HG03060 (cell line): Measurements from ENCODE around the gene PRKAB1.

Source experiments
- ATAC-seq: cut with Tn5 transposase; IDR thresholded peaks from one replicate; pipeline ENCODE4 v1.9.1; 2021; ENCODE audit warnings: low read depth, moderate number of reproducible peaks; ENCODE audit not compliant: unreplicated experiment

The PRKAB1 gene

DNA sequence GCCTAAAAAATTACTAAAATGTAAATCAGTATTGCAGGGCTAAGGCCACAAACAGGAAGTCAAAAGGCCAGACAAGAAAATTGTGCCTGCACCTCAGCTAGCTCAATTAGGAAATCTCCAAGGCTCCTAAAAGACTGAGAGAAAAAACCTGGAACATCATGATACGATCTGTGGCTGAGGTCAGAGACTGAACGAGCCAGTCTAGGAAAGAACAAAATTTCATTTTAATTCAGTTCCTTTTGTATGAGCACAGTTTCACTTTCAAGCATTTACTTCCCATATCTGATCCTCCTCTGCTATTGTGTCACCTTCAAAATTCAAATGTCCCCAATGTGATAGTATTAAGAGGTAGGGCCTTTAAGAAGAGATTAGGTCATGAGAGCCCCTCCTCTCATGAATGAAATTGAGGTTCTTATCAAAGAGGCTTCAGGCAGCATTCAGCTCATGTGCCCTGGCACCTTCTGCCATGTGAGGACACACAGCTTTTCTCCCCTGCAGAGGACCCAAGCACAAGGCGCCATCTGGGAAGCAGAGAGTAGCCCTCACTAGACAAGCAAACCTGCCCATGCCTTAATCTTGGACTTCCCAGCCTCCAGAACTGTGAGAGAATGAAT lies 14.8 kb downstream of the PRKAB1 start:
- no peak for ATAC-seq

DNA sequence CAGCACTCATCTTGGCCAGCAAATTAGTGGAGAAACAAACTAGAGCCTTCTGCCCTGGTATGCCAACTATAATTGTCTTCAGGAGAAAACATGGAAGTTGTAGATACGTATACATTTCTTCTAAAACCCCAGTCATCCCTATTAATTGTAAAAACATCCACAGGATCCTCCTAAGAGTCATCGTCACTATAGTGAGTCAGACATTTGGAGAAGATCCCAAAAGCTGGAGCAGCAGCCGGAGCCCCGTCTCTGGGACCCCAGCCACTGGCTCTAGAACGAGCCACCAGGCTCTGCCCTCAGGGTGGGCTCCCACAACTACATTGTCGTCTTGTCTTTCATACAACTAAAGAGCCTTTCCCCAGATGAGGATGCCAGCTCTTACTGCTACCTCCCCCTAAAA lies 15.5 kb downstream of the PRKAB1 start:
- no peak for ATAC-seq

DNA sequence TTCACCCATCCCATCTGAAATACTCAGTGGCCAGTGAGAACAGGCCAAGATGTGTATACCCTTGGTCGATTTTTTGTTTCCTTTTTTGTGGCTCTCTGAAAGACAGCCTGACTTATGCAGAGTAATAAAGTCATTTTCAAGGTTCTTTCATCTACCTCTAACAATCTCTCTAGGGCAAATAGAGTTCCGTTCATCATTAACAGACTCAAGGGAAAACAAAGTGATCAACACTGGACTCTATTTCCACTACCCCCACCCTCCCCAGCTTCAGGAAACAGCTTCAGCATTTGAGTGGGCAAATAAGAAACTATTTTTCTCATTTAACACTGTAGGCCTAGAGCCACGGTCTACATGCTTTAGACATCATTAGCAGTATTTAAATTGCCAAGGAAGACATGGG lies 15.9 kb downstream of the PRKAB1 start:
- ATAC-seq, result no peak

DNA sequence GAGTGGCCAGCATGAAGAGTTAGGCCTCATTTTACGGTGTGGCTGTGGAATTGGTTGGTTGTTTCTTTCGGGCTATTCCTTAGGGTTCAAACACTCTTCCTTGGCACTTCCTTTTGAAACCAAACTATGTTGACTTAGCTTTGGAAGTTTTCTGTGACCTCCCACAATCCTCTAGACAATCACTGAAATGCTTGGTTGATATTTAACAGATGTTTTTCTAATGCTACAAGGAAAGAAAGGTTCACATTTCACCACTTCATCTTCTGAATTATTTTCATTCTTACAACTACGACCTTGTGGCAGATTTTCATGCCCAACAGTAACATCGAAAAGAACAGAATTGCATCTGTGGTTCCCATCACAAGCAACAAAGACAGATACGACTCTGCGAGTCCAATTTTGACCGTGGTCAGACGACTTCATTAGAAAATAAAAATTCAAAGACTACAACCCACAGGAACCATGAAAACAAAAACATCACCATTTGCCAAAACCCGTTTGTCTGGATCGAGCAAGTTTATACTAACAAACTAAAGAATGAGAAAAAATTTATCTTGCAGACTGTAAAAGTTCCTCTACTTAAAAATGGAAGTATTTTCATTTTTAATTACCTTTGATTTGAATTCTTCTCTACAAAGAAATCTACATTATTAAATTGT lies 16.9 kb downstream of the PRKAB1 start:
- no peak for ATAC-seq

DNA sequence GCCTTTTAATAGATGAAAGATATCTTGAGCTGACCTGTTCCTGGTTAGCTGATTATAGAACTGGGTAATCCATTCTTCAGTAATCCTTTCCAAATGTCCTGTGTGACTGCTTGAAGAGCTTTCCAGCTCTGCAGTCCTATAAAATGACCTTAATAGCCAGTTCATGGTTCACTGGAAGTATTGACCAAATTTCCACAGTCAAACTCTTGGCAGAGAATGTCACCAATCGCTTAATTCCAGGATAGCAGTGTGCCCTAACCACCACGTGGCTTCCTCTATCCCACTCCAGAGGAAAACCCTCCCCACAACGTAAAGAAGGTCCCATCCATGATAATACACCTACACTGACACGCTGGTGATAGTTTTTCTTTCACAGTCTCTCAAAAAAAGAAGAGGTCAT lies 17.4 kb downstream of the PRKAB1 start:
- ATAC-seq, result no peak

DNA sequence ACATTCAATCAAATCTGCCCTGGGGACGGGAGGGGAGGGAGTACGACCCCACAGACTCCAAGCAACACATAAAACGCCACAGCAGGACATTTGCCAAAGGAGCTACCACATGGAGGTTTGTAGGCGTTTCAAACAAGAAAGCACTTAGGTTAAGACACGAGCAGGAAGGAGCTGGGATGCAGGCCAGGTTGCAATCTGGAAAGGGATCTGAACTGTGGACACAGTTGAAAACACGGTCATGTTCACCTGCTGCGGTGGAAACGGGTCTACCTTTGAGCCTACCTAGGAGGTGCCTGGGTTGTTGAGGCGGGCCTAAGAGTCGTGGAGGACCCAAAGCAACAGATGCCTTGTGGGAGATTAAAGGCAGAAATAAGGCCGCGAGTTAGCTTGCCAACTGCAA lies 18.4 kb downstream of the PRKAB1 start:
- no peak for ATAC-seq

DNA sequence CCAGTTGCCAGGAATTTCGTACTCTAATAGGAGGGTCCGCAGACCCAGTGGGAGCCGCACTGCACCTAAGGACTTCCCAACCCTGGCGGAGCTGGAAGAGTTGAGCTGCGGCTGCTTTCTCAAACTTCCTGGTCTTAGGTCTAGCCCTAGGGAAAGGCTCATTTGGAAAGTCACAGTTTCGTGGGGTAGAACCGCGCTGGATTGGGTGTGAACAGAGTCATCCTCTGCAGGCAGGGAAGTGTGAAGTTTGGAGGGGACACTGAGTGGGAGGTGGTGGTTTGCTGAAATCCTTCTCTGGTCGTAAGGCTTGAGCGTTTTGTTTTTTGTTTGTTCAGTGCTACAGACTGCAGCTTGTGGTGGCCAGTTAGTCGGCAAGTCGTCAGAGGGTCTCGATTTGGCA lies 18.8 kb downstream of the PRKAB1 start:
- ATAC-seq, result no peak

DNA sequence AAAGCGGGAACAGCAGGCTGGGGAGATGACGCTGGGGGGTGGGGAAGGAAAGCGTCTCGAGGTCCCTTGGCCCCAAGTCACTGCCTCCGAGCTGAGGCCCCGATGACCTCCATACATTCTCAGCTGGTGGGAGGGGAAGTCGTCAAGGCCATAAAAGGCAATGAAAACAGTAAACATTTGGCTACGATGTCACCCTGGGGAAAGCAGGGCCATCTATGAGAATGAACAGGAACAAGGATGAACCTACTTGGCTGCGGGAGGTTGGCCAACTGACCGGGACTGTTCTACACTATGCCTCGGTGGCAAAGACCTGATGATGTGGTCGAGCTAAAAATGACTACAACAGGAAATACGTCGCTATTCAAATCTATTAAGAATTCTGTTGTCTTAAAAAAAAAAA lies 19.5 kb downstream of the PRKAB1 start:
- no peak for ATAC-seq

DNA sequence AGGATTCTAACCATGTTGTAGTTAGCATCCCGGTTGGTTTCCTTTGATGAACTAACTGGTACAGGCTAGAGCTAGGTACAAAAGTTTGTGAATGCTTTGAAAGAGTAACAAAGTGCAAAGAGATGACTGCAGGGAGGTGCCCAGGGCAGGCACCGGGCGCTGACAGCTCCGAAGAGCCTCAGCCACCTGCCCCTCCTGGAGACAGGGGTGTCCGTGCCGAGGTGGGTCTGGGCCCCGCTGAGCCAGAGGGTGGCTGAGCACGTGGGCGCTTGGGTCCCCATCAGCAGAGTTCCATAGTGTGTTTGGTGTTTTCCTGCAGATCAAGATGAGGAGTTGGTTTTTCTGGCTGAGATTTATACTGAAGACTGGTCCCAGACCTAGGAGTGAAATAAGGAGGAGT lies 19.9 kb downstream of the PRKAB1 start:
- no peak for ATAC-seq

DNA sequence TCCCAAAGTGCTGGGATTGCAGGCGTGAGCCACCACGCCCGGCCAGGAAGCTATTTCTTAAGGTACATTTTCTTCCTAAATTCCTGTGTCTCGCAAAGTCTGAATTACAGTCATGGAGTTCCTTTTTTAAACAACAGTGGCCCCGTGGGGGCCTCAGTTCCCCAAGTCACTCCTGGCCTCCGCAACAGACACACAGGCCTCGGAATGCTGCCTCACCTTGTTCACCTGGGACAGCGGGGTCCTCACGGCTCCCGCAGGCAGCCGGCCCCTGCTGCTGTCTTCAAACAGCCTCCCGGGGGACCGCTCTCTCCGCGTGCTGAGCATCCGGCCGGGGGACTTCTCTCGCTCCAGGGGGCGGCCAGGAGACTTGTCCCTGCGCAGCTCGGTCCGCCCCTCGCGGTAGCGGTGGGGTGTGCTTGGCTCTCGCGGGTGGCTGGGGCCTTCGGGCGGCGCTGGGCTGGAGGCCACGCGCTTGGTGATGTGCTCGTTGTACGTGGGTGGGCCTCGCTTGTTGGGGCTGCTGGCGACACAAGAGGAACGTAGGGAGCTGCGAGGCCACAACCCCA lies 22.1 kb downstream of the PRKAB1 start:
- ATAC-seq, result no peak

DNA sequence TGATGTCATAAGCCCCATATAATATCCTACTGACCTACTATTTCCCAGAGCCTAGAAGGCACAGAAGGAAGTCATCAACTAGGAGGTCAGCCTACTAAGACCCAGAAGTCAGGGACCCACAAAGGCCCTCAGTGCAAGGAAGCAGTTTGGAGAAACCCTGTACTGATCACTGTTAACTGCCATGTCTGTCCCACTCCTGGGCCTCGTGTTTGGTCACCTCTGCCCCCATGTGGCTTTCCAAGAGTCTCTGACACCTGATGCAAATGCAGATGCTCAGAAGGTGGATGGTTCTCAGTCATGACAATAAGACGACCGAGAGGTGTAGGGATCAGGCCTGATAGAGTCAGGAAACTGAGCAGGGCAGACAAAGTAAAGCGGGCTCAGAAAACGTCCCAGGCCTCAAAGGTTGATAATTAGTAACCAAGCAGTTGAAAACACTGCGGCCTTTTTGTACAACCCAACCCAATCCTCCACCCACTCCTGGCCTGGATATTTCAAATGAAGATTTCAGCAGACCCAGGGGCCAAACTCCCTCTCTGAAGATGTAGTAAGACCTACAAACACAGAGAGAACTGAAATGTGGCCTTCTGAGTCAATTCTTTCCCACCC lies 23.4 kb downstream of the PRKAB1 start:
- ATAC-seq, result no peak

DNA sequence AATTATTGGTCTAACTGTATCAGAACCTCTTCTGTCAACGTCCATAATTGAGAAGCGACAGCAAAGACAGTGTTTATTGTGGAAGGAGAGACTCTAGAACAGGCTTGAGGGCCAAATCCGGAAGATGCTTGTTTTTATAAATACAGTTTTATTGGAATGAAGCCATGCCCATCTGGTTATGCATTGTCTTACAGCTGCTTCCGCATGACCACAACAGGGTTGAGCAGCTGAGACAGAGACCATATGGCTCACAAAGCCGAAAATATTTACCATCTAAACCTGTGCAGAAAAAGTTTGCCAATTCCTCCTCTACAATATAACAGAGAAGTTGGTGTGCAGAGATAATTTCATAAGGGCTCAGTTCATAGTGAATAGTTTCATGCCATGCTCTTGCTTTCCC lies 24.5 kb downstream of the PRKAB1 start:
- no peak for ATAC-seq

DNA sequence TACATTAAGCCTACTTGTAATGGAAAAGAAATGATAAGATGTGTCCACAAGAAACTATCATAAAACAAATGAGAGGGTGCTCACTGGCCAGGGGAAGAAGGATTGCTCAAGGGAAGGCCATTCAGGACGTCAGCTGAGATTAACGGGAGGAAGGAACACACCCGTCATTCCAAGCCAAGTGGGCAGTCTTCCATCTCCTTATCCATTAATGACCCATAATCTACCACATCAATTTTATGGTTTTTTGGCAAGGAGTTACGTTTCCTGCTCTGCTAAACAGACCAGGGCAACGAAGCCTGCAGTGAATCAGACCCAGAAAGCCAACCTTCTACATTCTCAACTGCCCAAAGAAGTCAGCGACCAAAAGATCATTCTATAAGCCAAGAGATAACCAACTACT lies 25.1 kb downstream of the PRKAB1 start:
- ATAC-seq, result no peak

DNA sequence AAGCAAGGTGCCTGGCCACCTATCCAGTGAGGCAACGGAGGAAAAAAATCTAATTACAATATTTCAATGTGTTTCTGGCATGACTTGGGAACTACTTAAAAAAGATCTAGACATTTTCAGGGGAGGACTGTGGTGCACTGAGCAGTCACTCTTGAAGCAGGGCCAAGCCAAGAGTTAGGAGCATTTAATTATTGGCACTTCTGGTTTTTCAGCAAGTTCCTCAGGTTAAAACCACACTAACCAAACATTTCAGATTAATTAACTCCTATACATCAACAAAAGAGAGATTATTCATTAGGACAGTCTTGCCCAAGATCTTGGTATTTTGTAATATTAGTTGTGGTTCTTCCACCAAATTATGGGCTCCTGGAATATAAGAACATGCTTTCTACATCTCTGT lies 25.6 kb downstream of the PRKAB1 start:
- ATAC-seq, result no peak

DNA sequence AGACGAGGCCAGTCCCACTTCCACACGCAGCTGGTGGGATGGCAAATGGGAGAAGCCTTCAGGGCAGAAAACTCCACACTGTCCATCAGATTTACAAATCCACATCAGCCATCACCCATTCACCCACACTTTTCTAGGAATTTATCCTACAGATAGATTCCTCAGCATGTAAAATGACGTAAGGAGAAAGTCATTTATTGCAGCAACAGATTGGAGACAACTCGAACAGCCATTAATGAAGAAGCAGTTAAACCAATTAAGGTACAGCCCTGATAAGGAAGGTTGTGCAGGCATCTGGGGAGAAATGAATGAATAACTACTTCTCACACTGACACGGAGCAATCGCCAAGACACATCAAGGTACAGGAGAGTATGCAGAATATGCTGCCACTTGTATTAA lies 26.2 kb downstream of the PRKAB1 start:
- no peak for ATAC-seq

DNA sequence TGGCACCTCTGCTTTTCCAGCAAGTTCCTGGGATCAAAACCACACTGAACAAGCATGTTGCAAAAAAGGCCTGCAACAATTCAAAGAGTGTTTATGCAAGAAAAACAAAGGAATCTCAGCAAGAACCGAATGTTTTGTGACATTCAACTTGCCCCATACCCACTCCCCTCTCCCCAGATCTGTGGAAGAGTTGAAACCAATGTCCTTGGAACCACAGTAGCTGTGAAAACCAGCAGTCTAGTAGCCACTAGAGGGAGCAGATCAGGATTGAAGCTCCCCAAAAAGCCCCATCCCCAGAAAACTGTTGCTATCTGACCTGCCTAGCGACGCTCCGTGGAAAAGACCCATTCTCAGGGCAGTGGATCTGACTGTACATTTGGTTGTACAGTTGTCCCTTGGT lies 27.1 kb downstream of the PRKAB1 start:
- ATAC-seq, result no peak

DNA sequence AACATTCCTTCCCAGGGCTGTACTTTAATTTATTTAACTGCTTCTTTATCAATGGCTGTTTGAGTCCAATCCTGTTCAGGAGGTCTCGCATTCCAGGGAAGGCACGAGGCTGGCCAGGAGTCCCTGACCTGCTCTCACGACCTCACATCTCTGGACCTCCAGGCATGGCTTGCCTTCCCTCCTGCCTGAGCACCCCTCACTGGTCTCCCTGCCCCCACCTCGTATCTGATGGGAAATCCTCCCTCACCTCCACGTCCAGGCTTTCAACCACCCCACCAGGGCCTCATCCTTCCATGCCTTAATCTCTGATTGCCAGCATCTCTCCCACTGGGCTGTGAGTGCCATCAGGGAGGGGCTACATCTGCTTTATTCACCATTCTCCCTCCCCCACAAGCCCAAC lies 29.0 kb downstream of the PRKAB1 start:
- no peak for ATAC-seq

DNA sequence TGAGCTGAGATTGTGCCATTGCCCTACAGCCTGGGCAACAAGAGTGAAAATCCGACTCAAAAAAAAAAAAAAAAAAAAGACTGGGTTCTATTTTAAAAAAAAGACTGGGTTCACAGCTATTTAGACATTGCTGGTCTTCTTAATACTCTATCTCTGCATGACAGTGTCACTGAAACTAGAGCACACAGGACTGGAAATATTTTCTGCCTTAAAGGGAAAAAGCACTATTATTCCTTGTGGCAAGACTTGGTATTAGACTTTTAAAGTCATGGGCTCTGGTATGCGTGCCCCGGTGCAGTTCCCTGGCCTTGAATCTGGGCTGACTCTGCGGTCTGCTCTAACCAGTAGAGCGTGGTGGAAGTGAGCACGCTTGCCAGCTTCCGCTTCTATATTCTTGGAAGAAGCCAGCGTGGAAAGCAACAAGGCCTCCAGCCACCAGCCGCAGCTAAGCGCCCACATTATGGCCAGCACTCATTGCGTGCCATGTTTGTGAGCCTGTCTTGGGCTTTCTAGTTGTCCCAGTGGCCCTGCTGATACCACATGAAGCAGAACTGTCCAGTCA lies 31.3 kb downstream of the PRKAB1 start:
- ATAC-seq, result no peak

DNA sequence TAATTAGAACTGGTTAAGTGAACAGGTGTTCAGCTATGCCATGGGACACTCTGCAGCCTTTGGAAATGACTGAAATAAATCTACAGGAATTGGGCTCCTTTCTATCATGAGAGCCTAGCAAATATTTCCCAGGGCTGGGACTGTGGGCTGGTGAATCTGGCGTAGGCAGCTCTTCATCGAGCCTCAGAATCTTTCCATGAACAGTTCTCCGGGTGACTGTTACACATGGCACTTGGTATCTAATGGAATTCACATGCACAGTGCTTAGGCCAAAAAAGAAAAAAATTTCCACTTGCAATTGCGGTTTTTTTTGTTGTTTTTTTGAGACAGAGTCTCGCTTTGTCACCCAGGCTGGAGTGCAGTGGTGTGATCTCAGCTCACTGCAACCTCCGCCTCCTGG lies 32.1 kb downstream of the PRKAB1 start:
- no peak for ATAC-seq

DNA sequence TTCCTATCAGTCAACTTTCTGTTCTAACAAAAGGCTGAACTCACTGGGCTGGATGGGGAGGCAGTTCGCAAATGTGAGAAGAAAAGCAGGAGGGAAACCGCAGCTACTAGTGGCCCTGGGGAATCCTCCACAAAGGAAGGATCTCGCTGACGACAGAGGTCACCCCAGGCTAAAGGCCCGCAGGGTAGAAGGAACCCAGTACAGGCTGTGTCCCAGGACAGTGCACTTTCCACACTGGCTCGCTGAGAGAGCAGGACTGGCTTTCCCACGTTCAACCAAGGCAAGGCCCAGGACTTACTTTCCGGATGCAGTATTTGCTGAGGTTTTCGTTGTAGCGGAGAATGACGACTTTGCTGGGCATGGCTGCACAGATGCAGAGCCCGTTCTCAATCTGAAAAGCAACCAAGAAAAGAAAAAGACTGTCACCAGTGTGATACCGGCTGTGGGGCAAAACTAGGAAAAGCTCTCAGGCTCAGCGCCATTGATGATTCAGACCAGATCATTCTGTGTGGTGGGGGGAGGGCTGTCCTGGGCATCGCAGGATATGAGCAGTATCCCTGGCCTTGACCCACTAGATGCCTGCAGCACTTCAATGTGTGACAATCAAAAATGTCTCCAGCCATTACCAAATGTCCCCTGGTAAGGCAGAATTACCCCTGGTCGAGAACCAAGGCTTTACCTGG lies 36.3 kb downstream of the PRKAB1 start:
- no peak for ATAC-seq

DNA sequence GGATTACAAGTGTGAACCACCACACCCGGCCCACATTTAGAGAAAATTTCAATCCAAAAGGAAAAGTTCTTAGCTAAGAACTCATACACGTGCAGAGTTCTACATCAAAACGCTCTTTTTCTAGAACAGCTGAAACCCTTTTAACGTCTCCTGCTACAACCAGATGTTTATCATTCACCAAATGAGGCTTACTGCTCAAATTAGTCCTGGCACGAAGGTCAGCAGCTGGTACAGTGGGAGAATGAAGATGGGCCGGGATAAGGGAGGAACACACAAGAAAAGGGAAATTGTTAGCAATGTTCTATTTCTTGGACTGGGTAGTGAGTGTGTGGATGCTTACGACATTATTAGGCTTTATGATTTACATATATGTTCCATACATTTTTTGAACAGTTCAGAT lies 37.2 kb downstream of the PRKAB1 start:
- no peak for ATAC-seq
